Measurements from ENCODE around the gene OR5B21.

The OR5B21 gene

GRCh38 chr11:58508005-58508404, at the start of gene OR5B21:
OR5B21 (minus strand) TSS chr11:58508105; CDS start chr11:58508105, 0 bp downstream.
- DNase-seq = no peak

- DNase-seq = no peak
These were observed 41.7 kb upstream of the OR5B21 start for GRCh38 chr11:58549644-58550043.

- DNase-seq = no peak
These were observed 38.9 kb upstream of the OR5B21 start for GRCh38 chr11:58546841-58547240.

- no peak for DNase-seq
These were observed 24.0 kb upstream of the OR5B21 start for GRCh38 chr11:58531865-58532341.

- DNase-seq = no peak
These were observed 22.3 kb upstream of the OR5B21 start for GRCh38 chr11:58530236-58530635.

GRCh38 chr11:58527429-58527828, 19.5 kb upstream of the OR5B21 start:
- no peak for DNase-seq

DNA sequence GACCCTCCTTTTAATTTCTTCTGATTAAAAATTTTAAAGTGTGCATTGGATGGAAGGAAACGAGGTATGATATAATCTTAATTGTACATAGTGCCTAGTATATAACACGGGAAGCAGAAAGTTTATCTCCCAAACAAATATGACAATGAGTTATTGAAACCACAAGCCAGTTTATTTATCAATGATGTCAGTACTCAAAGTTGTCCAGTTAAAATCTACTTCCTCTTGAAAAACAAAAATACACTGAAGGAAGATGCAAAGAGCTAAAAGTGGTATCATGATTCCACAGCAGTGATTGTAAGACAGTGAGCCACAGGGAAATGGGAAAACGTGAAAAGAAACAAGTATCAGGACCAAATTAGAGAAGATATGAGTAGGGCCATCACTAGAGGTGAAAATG, 18.8 kb upstream of the OR5B21 start:
- DNase-seq = no peak

DNA sequence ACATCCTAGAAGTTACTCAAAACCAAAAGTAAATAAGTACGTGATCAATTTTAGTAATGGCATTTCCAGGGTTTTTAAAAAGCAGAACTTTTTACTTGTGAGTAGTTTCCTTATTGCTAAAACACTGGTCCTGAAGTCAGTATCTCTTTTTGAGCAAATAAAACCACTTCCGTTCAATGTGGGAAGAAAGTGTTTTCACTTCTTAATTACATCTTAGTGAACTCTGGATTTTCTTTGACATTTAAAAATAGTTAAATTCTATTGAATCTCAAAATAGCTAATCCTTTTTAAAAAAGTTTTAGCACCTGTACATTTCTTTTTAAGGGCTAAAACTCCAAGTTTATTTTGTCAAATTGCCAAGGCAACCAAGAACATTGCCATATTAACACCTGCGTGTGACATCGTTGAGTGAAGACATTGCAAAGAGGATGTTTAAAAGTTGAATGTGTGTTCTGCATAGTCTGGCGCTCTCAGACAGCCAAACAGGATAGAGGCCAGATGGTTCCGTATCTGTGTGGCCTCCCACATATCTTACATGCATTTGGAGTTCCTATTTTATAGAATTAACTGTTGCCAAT, 17.2 kb upstream of the OR5B21 start:
- peak in 1 of 2 experiments; percentile 31 for DNase-seq

GRCh38 chr11:58524232-58525036, 16.5 kb upstream of the OR5B21 start:
- DNase-seq = peak; percentile 63 to 73

GRCh38 chr11:58513747-58514367, 6.0 kb upstream of the OR5B21 start:
- DNase-seq = peak in 1 of 2 experiments; percentile 31

GRCh38 chr11:58511636-58512035, 3.7 kb upstream of the OR5B21 start:
- no peak for DNase-seq

DNA sequence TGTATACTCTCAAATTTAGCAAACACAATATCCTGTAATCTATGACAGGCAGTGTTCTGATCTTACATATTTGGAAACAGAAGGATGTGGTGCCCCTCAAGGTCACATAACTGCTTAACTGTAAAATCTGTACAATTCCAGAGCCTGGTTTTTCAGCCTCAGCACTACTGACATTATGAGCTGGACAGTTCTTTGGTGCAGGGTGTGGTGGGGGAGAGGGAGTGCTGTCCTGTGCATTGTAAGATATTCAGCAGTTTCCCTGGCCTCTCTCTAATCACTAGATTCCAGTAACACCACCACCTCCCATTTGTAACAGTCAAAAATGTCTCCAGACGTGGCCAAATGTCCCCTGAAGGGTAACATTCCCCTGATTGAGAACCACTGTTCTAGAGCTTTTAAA, 1.8 kb upstream of the OR5B21 start:
- no peak for DNase-seq

DNA sequence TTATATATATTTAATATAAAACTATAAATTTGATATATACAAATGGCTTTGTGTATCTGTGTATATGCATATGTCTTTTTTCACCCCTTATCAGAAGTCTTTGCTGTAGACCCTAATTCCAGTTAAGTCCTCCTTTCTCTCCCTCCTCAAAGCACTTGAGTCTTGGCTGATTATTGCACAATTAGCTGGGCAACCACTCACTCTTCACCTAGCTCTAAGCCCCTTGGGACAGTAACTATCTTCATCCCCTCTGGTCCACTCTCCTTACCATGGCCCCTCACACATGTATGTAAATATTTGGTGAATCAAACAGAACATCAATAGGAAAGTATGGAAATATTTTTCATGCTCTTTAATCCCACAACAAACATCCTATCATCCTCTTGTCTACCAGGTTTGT, 909 bp upstream of the OR5B21 start:
- DNase-seq = no peak

- DNase-seq = no peak
These were observed 550 bp downstream of the OR5B21 start for GRCh38 chr11:58507355-58507754.

DNA sequence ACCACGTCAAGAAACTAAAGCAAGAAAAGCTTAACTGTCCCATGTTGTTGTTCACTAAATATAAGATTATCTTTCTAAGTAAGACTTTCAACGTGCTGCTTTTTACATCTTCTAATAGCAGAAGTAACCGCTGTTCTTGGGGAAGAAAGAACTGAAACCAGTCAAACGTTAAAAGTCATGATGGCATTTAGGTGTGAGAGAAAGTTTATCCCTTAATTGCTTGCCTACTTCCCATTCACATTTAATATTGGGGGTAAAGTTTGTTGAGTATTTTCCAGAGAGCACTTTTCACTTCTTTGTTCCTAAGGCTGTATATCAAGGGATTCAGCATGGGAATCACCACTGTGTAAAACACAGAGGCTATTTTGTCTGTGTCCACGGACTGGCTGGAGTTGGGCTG, 970 bp downstream of the OR5B21 start:
- no peak for DNase-seq

GRCh38 chr11:58505849-58506248, 2.1 kb downstream of the OR5B21 start:
- DNase-seq = no peak

DNA sequence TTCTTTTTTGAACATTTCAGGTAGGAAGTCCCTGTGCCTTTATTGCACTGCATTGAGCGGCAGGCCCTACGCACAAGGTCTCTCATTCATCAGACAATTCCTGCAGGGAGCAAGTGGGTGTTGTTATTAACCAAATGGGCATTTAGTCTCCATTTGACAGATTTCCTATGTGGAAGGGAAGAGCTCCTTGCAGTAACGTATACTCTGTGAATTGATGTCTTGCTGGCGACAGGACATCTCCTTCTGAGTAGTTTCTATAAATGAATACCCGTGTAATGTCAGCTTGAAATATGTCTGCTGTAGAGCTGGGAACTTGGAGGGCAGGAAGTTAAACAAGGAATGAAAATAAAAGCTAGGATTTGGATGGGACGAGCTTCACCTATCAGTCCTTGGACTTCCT, 3.7 kb downstream of the OR5B21 start:
- no peak for DNase-seq

GRCh38 chr11:58503361-58503856, 4.5 kb downstream of the OR5B21 start:
- DNase-seq = no peak

- DNase-seq = no peak
These were observed 5.9 kb downstream of the OR5B21 start for GRCh38 chr11:58502004-58502403.

- DNase-seq = peak in 1 of 2 experiments; percentile 22
These were observed 9.4 kb downstream of the OR5B21 start for GRCh38 chr11:58498464-58498863.

- DNase-seq = no peak
These were observed 10.0 kb downstream of the OR5B21 start for GRCh38 chr11:58497951-58498350.

GRCh38 chr11:58495906-58496305, 12.0 kb downstream of the OR5B21 start:
- DNase-seq = no peak

GRCh38 chr11:58494101-58494500, 13.8 kb downstream of the OR5B21 start:
- DNase-seq = no peak

GRCh38 chr11:58493676-58494075, 14.2 kb downstream of the OR5B21 start:
- DNase-seq = no peak
